Measurements from ENCODE around the gene KIF19. TPM values are rescaled to one million over a fixed set of nuclear protein-coding genes. Genes with fewer than 3 reads are reported as not detected.
"Not testable (repeated sequence)": the region's sequence is repeated elsewhere in the genome, so short reads cannot be mapped to it uniquely, and the experiment has no call there.

Gene KIF19
- total and polyA plus RNA-seq, 8 donors, result 0.22 to 13.5 (median 0.64) TPM

GRCh38 chr17:74281799-74282198 lies 44.2 kb upstream of the KIF19 start:
- no peak overlapping the region for H3K27ac ChIP-seq
- WGBS, 2 donors, result 80 to 85% methylated on average over 20 of the region's 20 CpGs
- ATAC-seq (no peak), FAIRE-seq (no peak), DNase-seq (no peak)
- no peaks in the 10 kb centered on the region for H3K4me1 ChIP-seq
- H3K27me3 ChIP-seq, result no peaks in the 10 kb centered on the region
- H3K36me3 ChIP-seq, result no peaks in the 10 kb centered on the region
- no peak overlapping the region for H3K4me3 ChIP-seq
- no peak for TF ChIP-seq CTCF (IDR thresholded peaks at IDR 0.05)
- no peaks in the 10 kb centered on the region for H3K9me3 ChIP-seq
- intact Hi-C loops (cut with DNase I), result no loop called here

GRCh38 chr17:74282274-74282586 lies 43.8 kb upstream of the KIF19 start:
- intact Hi-C loops (cut with DNase I); DNase-seq: not testable (repeated sequence)
- 80 to 81% methylated on average over 4 of the region's 4 CpGs for WGBS, 2 donors

GRCh38 chr17:74282587-74283370 lies 43.2 kb upstream of the KIF19 start:
- WGBS, 2 donors, result 44 to 50% methylated on average over 9 of the region's 9 CpGs
- ATAC-seq (peak in 2 of 4 donors; percentile 27 to 32), FAIRE-seq (no peak), DNase-seq (no peak)
- Histone ChIP-seq H3K4me1 (no peaks in the 10 kb centered on the region), H3K36me3 (no peaks in the 10 kb centered on the region), H3K4me3 (no peak overlapping the region), H3K27ac (no peak overlapping the region), H3K27me3 (no peaks in the 10 kb centered on the region), H3K9me3 (no peaks in the 10 kb centered on the region)
- intact Hi-C loops (cut with DNase I), result no loop called here
- no peak for TF ChIP-seq CTCF (IDR thresholded peaks at IDR 0.05)

More at GRCh38 chr17:74282274-74282586, 43.8 kb upstream of the KIF19 start:
- H3K4me1 ChIP-seq, H3K36me3 ChIP-seq, H3K9me3 ChIP-seq, FAIRE-seq, H3K4me3 ChIP-seq, H3K27ac ChIP-seq, ATAC-seq, H3K27me3 ChIP-seq: not testable (repeated sequence)

- Histone ChIP-seq H3K4me1 (no peaks in the 10 kb centered on the region), H3K4me3 (no peak overlapping the region), H3K36me3 (no peaks in the 10 kb centered on the region), H3K27me3 (no peaks in the 10 kb centered on the region), H3K9me3 (no peaks in the 10 kb centered on the region), H3K27ac (no peak overlapping the region)
- FAIRE-seq (no peak), DNase-seq (peak in 1 of 6 donors; percentile 3), ATAC-seq (no peak)
- intact Hi-C loops (cut with DNase I), result no loop called here
- no peak for TF ChIP-seq CTCF (IDR thresholded peaks at IDR 0.05)
- 66 to 76% methylated on average over 4 of the region's 4 CpGs for WGBS, 2 donors
Measured at GRCh38 chr17:74283371-74283673, 42.7 kb upstream of the KIF19 start.

- DNase-seq (no peak), ATAC-seq (no peak), FAIRE-seq (no peak)
- no peaks in the 10 kb centered on the region for H3K9me3 ChIP-seq
- no peaks in the 10 kb centered on the region for H3K4me1 ChIP-seq
- H3K27me3 ChIP-seq, result no peaks in the 10 kb centered on the region
- no peak overlapping the region for H3K27ac ChIP-seq
- H3K4me3 ChIP-seq, result no peak overlapping the region
- TF ChIP-seq CTCF (IDR thresholded peaks at IDR 0.05), result no peak
- WGBS, 2 donors, result 70 to 76% methylated on average over 14 of the region's 14 CpGs
- no peaks in the 10 kb centered on the region for H3K36me3 ChIP-seq
- intact Hi-C loops (cut with DNase I), result no loop called here
Measured at GRCh38 chr17:74287031-74287602, 38.9 kb upstream of the KIF19 start.

All from pancreas (tissue), 10 donors.